Esophagus muscularis mucosa (tissue), 3 donors: ENCODE data around the gene BAG1.

Experiments
- CTCF ChIP-seq, 3 experiments: fragments of 200-600 bp in 2 of 3; fragments of 450-650 bp in 1 of 3; sonication (generic) in 2 of 3; IDR thresholded peaks; one replicate each; pipeline ENCODE4 v1.5.1; 2017 to 2019; ENCODE audit warnings: antibody characterized with exemption in 3 of 3, mild to moderate bottlenecking in 2 of 3, moderate library complexity in 1 of 3
- EP300 ChIP-seq: sonication (generic); formaldehyde crosslinking; IDR thresholded peaks from one replicate; pipeline ENCODE4 v1.6.1; 2017; ENCODE audit warnings: antibody characterized with exemption

DNA sequence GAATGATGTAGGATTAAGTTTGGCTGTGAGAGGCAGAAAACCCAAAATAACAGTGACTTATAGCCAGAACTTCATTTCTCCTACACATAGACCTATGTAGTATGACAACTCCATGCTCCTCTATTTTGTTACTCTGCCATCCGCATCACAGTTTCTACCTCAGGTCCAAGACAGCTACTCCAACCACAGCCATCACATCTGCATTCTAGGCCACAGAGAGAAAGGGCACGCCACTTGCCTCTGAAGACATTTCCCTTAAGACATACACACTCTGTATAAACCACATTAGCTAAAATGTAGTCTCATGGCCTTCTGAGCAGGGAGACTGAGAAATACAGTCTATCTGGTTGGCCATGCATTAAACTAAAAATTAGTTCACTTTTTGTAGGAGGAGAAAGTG lies 14.5 kb downstream of the BAG1 start:
- TF ChIP-seq CTCF (IDR thresholded peaks at IDR 0.05), result no peak
- no peak for TF ChIP-seq EP300
